Raji (cell line): ENCODE data around the gene C1QL4.

ENCODE experiments used
- POLR2A ChIP-seq: IDR thresholded peaks from 2 replicates; pipeline ENCODE4 v1.6.1; 2011; ENCODE audit warnings: low read depth, low read length, control low read depth; ENCODE audit not compliant: insufficient read depth

Gene C1QL4

GRCh38 chr12:49358483-49359141 is 21.6 kb upstream of the C1QL4 start:
- TF ChIP-seq POLR2A = no peak

GRCh38 chr12:49357103-49357678 is 20.2 kb upstream of the C1QL4 start:
- no peak for TF ChIP-seq POLR2A

GRCh38 chr12:49355913-49356312 is 18.9 kb upstream of the C1QL4 start:
- TF ChIP-seq POLR2A = no peak

GRCh38 chr12:49352351-49352750 is 15.4 kb upstream of the C1QL4 start:
- no peak for TF ChIP-seq POLR2A

GRCh38 chr12:49349266-49349665 is 12.3 kb upstream of the C1QL4 start:
- TF ChIP-seq POLR2A = no peak

GRCh38 chr12:49348781-49349180 is 11.8 kb upstream of the C1QL4 start:
- TF ChIP-seq POLR2A = no peak

GRCh38 chr12:49347311-49348193 is 10.6 kb upstream of the C1QL4 start:
- TF ChIP-seq POLR2A = no peak

GRCh38 chr12:49346659-49347310 is 9.8 kb upstream of the C1QL4 start, which contains the start of gene DNAJC22:
Gene DNAJC22 (plus strand): TSS chr12:49346888. CDS start chr12:49348873, 1,985 bp downstream.
- TF ChIP-seq POLR2A = no peak

- no peak for TF ChIP-seq POLR2A
Observed at GRCh38 chr12:49345825-49346658, 9.1 kb upstream of the C1QL4 start.

- no peak for TF ChIP-seq POLR2A
Observed at GRCh38 chr12:49345051-49345824, 8.2 kb upstream of the C1QL4 start.

GRCh38 chr12:49344486-49345050 is 7.6 kb upstream of the C1QL4 start:
- no peak for TF ChIP-seq POLR2A

GRCh38 chr12:49342914-49343731 is 6.1 kb upstream of the C1QL4 start:
- no peak for TF ChIP-seq POLR2A
